ENCODE results near the gene ABRAXAS1. TPM values are rescaled to one million over a fixed set of nuclear protein-coding genes. Genes with fewer than 3 reads are reported as not detected.

Gene ABRAXAS1
- total and polyA plus RNA-seq, 2 of the 13 experiments (the other 11 are each of a cell fraction or from before 2014, with no cell fraction given) = 14.1 to 14.7 TPM

GRCh38 chr4:83486457-83487129, 1.7 kb upstream of the ABRAXAS1 start (continued):
- TF ChIP-seq ZNF264 (CRISPR knock-in tag; IDR thresholded peaks at IDR 0.05) (no peak), ZNF710 (CRISPR knock-in tag; IDR thresholded peaks at IDR 0.05; ENCODE audit: borderline replicate concordance) (peak; percentile 97; the same call in 1 of the 2 replicates), MTA1 (CRISPR knock-in tag; IDR thresholded peaks at IDR 0.05; ENCODE audit: borderline replicate concordance) (no peak), ONECUT2 (CRISPR knock-in tag; IDR thresholded peaks at IDR 0.05) (peak; percentile 76), ZSCAN5A (CRISPR knock-in tag; IDR thresholded peaks at IDR 0.05; ENCODE audit: borderline replicate concordance) (peak; percentile 22; the same call in 1 of the 2 replicates), NCOR1 (IDR thresholded peaks at IDR 0.05; ENCODE audit: borderline replicate concordance, low read length) (peak; percentile 16; the same call in 1 of the 2 replicates), LRRFIP1 (CRISPR knock-in tag; conservative IDR thresholded peaks at IDR 0.05) (no peak), HMG20A (CRISPR knock-in tag; IDR thresholded peaks at IDR 0.05; ENCODE audit: borderline replicate concordance) (0 out of 2 replicates have a peak, but pooled peaks have one; percentile 13), DZIP1 (CRISPR knock-in tag; IDR thresholded peaks at IDR 0.05) (no peak), FOXP4 (CRISPR knock-in tag; IDR thresholded peaks at IDR 0.05) (peak; percentile 28; the same call in 1 of the 2 replicates), ZNF83 (CRISPR knock-in tag; IDR thresholded peaks at IDR 0.05; ENCODE audit: borderline replicate concordance) (no peak), ARID5B (CRISPR knock-in tag; IDR thresholded peaks at IDR 0.05) (peak; percentile 59; the same call in 1 of the 2 replicates)

Measured in HepG2 (cell line).